Measurements from ENCODE around the gene GNG7.
"Not testable (repeated sequence)": the region's sequence is repeated elsewhere in the genome, so short reads cannot be mapped to it uniquely, and the experiment has no call there.

Gene GNG7

GRCh38 chr19:2495651-2496316 lies 206.7 kb downstream of the GNG7 start:
- DNase-seq, result no peak

GRCh38 chr19:2495130-2495641 lies 207.3 kb downstream of the GNG7 start:
- no peak for DNase-seq

- no peak for DNase-seq
These were observed 207.9 kb downstream of the GNG7 start for GRCh38 chr19:2494447-2495129.

GRCh38 chr19:2494084-2494446 lies 208.4 kb downstream of the GNG7 start:
- no peak for DNase-seq

- not testable (repeated sequence) for DNase-seq
These were observed 209.0 kb downstream of the GNG7 start for GRCh38 chr19:2493448-2493847.

- DNase-seq, result no peak
These were observed 209.6 kb downstream of the GNG7 start for GRCh38 chr19:2492870-2493269.

GRCh38 chr19:2491130-2491801 lies 211.2 kb downstream of the GNG7 start:
- DNase-seq, result peak; percentile 38

- no peak for DNase-seq
These were observed 211.8 kb downstream of the GNG7 start for GRCh38 chr19:2490659-2491058.

GRCh38 chr19:2488942-2489731 lies 213.4 kb downstream of the GNG7 start:
- DNase-seq, result no peak

GRCh38 chr19:2488405-2488941 lies 214.0 kb downstream of the GNG7 start:
- DNase-seq, result no peak

- no peak for DNase-seq
These were observed 214.7 kb downstream of the GNG7 start for GRCh38 chr19:2487842-2488241.

GRCh38 chr19:2487090-2487489 lies 215.4 kb downstream of the GNG7 start:
- no peak for DNase-seq

- no peak for DNase-seq
These were observed 217.1 kb downstream of the GNG7 start for GRCh38 chr19:2485428-2485827.

GRCh38 chr19:2484178-2484937 lies 218.1 kb downstream of the GNG7 start:
- DNase-seq, result no peak

- DNase-seq, result no peak
These were observed 218.9 kb downstream of the GNG7 start for GRCh38 chr19:2483484-2484151.

GRCh38 chr19:2483084-2483483 lies 219.4 kb downstream of the GNG7 start:
- no peak for DNase-seq

GRCh38 chr19:2482354-2483038 lies 220.0 kb downstream of the GNG7 start:
- DNase-seq, result no peak

- DNase-seq, result no peak
These were observed 221.0 kb downstream of the GNG7 start for GRCh38 chr19:2481466-2481865.

GRCh38 chr19:2479556-2480194 lies 222.8 kb downstream of the GNG7 start:
- DNase-seq, result no peak
